Tibial nerve (tissue), 4 donors: Measurements from ENCODE around the gene BTBD9.

Source experiments
- CTCF ChIP-seq, 5 experiments: fragments of 200-600 bp in 3 of 5; fragments of 450-650 bp in 2 of 5; sonication (generic) in 3 of 5; IDR thresholded peaks; one replicate each; pipeline ENCODE4 v1.5.1; 2016 to 2019; ENCODE audit warnings: antibody characterized with exemption in 5 of 5, mild to moderate bottlenecking in 3 of 5, moderate library complexity in 2 of 5
- EP300 ChIP-seq, 2 donors: sonication (generic); formaldehyde crosslinking; IDR thresholded peaks; one replicate each; pipeline ENCODE4 v1.6.1; 2017; ENCODE audit warnings: antibody characterized with exemption in 2 of 2, mild to moderate bottlenecking in 1 of 2
- POLR2A ChIP-seq, 2 donors: fragments of 450-650 bp; IDR thresholded peaks; one replicate each; pipeline ENCODE4 v1.6.1; 2017; ENCODE audit warnings: antibody characterized with exemption in 2 of 2, mild to moderate bottlenecking in 2 of 2, moderate library complexity in 2 of 2

DNA sequence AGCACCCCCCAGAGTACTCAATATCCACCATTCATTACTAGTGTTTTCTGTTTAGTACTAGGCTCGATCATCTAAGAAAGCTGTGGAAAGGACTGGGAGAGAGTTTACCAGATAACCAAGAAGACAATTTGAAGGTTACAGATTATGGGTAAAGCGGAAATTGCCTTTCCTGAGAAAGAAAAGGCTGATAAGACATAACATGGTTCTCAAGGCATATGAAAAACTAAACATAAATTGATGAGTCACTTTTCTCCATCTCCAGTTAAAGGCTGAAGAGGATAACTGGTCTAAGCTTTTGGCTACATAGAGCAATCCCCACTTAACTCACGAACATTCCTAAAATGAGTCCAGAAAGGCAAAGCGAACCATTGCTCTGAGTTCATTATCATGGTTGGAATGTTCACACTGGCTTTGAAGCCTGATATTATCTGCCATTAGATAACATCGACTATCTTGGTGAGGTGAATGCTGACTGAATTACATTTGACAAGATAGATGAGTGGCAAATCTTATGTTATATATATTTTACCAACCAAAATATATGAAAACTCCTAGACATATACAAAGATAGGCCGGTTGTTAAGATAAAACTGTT is 65.8 kb downstream of the BTBD9 start:
- no peak for TF ChIP-seq EP300 (IDR thresholded peaks at IDR 0.05)
- no peak for TF ChIP-seq POLR2A (IDR thresholded peaks at IDR 0.05)
- TF ChIP-seq CTCF (IDR thresholded peaks at IDR 0.05), result no peak
